ENCODE data around the gene PRDM16.

DNA sequence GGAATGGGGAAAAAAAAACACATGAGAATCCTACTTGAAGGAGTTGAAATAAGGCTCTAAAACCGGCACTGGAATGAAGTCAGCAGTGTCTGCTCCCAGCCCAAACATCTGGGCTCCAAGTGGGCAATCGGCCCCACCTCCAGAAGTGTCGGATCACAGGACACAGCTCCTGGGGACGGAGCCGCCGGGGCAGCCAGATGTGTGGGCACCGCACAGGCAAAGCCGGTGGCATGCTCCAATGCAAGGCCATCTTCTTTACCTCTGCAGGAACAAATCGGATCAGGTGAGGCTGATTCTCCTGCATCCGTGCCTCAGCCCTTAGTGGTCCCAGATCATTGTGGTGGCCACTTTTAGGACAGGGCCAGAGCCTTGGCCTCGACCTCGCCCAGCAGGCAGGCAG lies 156.7 kb downstream of the PRDM16 start:
- TF ChIP-seq, protein P1, sequence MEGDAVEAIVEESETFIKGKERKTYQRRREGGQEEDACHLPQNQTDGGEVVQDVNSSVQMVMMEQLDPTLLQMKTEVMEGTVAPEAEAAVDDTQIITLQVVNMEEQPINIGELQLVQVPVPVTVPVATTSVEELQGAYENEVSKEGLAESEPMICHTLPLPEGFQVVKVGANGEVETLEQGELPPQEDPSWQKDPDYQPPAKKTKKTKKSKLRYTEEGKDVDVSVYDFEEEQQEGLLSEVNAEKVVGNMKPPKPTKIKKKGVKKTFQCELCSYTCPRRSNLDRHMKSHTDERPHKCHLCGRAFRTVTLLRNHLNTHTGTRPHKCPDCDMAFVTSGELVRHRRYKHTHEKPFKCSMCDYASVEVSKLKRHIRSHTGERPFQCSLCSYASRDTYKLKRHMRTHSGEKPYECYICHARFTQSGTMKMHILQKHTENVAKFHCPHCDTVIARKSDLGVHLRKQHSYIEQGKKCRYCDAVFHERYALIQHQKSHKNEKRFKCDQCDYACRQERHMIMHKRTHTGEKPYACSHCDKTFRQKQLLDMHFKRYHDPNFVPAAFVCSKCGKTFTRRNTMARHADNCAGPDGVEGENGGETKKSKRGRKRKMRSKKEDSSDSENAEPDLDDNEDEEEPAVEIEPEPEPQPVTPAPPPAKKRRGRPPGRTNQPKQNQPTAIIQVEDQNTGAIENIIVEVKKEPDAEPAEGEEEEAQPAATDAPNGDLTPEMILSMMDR (conservative IDR thresholded peaks at IDR 0.05 in 1 of 2, IDR thresholded peaks at IDR 0.05 in 1 of 2; ENCODE audit: extremely low read depth in 1 of 2, insufficient read depth in 1 of 2, low read depth in 1 of 2, low read length in 2 of 2): no peak
- TF ChIP-seq EZH2 (IDR thresholded peaks at IDR 0.05; ENCODE audit: borderline replicate concordance, low read length): no peak
